Measurements from ENCODE around the gene PARVA. TPM values are rescaled to one million over a fixed set of nuclear protein-coding genes. Genes with fewer than 3 reads are reported as not detected.

PARVA gene
- 58.3 and 69.7 TPM in 2 replicates for total RNA-seq

GRCh38 chr11:12377106-12377823 lies at the start of gene PARVA:
TSS of gene PARVA (plus strand) at chr11:12377571. CDS start at chr11:12377648, 77 bp downstream.

Measured in cardiac atrium fibroblast (primary cell).